Keratinocyte (primary cell): ENCODE data around the gene NOS1AP.

Experiments used
- EZH2 ChIP-seq: IDR thresholded peaks from one replicate; pipeline ENCODE4 v1.6.1; 2012; ENCODE audit warnings: inconsistent platforms, mild to moderate bottlenecking, low read length, moderate library complexity
- TF ChIP-seq, protein P1 (sequence below), 3 experiments: IDR thresholded peaks in 1 of 3; conservative IDR thresholded peaks in 1 of 3; optimal IDR thresholded peaks in 1 of 3; 2 replicates in 2 of 3; 3 replicates in 1 of 3; pipeline versions ENCODE3 to v1.5.1; 2011; ENCODE audit warnings: low read length in 3 of 3, mild to moderate bottlenecking in 3 of 3, moderate library complexity in 2 of 3, control low read depth in 1 of 3, inconsistent platforms in 1 of 3; ENCODE audit not compliant: insufficient read depth in 2 of 3; ENCODE audit errors: extremely low read depth in 1 of 3

DNA sequence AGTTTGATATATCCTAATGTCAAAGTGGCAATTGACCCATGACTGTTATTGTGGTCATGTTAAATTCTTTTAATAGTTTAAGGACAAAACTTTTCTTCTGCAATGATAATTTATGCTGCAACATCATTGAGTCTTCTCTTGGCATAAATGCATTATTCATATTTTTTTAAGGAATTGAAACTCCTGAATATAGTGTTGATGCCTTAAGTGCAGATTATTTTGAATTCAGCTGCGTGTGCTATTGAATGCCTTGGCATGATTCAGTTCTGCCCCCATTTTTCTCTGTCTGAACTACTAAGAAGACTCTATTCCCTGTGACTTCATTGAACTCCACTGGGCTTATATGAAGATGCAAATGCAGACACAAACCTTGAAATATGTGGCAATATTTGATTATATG is 22.6 kb upstream of the NOS1AP start:
- TF ChIP-seq, protein P1, sequence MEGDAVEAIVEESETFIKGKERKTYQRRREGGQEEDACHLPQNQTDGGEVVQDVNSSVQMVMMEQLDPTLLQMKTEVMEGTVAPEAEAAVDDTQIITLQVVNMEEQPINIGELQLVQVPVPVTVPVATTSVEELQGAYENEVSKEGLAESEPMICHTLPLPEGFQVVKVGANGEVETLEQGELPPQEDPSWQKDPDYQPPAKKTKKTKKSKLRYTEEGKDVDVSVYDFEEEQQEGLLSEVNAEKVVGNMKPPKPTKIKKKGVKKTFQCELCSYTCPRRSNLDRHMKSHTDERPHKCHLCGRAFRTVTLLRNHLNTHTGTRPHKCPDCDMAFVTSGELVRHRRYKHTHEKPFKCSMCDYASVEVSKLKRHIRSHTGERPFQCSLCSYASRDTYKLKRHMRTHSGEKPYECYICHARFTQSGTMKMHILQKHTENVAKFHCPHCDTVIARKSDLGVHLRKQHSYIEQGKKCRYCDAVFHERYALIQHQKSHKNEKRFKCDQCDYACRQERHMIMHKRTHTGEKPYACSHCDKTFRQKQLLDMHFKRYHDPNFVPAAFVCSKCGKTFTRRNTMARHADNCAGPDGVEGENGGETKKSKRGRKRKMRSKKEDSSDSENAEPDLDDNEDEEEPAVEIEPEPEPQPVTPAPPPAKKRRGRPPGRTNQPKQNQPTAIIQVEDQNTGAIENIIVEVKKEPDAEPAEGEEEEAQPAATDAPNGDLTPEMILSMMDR (optimal IDR thresholded peaks at IDR 0.05 in 1 of 3, IDR thresholded peaks at IDR 0.05 in 1 of 3, conservative IDR thresholded peaks at IDR 0.05 in 1 of 3; ENCODE audit: extremely low read depth in 1 of 3, insufficient read depth in 2 of 3, low read length in 3 of 3), result no peak
- no peak for TF ChIP-seq EZH2
